Fibroblast of lung (primary cell): ENCODE data around the gene VANGL2.

ENCODE experiments used
- CTCF ChIP-seq, 2 donors: IDR thresholded peaks in 1 of 2; conservative IDR thresholded peaks in 1 of 2; 1 replicate in 1 of 2; 2 replicates in 1 of 2; pipeline ENCODE4 v1.5.1; 2011 to 2012; ENCODE audit warnings: low read length in 2 of 2, control low read depth in 1 of 2, inconsistent platforms in 1 of 2, low read depth in 1 of 2, mild to moderate bottlenecking in 1 of 2
- EZH2 ChIP-seq: IDR thresholded peaks from 2 replicates; pipeline ENCODE4 v1.5.1; 2012; ENCODE audit warnings: low read length, control low read depth, mild to moderate bottlenecking; ENCODE audit errors: missing control alignments

- TF ChIP-seq CTCF (conservative IDR thresholded peaks at IDR 0.05 in 1 of 2, IDR thresholded peaks at IDR 0.05 in 1 of 2; ENCODE audit: low read depth in 1 of 2, low read length in 2 of 2) = no peak
- TF ChIP-seq EZH2 = no peak
Measured at GRCh38 chr1:160421881-160422280, 21.5 kb downstream of the VANGL2 start.
